Esophagus muscularis mucosa (tissue), 4 donors: Measurements from ENCODE around the gene PGBD5. TPM values are rescaled to one million over a fixed set of nuclear protein-coding genes. Genes with fewer than 3 reads are reported as not detected.
"Not testable (repeated sequence)": the region's sequence is repeated elsewhere in the genome, so short reads cannot be mapped to it uniquely, and the experiment has no call there.

ENCODE experiments used
- DNase-seq: peaks from one replicate; pipeline ENCODE4 v3.0.0-alpha.2; 2017; ENCODE audit errors: extremely low spot score
- H3K27ac ChIP-seq, 4 donors: fragments of 200-600 bp; sonication (generic); replicated peaks in 1 of 4; 1 replicate in 3 of 4; 2 replicates in 1 of 4; pipeline ENCODE4 v1.5.1; 2016 to 2019; ENCODE audit warnings: mild to moderate bottlenecking in 1 of 4
- H3K27me3 ChIP-seq, 4 donors: fragments of 200-600 bp; sonication (generic); one replicate each; pipeline versions ENCODE4 v1.5.1 to v1.6.0; 2016 to 2019
- H3K36me3 ChIP-seq, 4 donors: fragments of 200-600 bp; sonication (generic); one replicate each; pipeline ENCODE4 v1.5.1; 2016 to 2019
- H3K4me1 ChIP-seq, 4 donors: fragments of 200-600 bp; sonication (generic); one replicate each; pipeline ENCODE4 v1.5.1; 2016 to 2019
- H3K4me3 ChIP-seq, 4 donors: fragments of 200-600 bp; sonication (generic); 1 replicate in 2 of 4; 2 replicates in 2 of 4; pipeline ENCODE4 v1.5.1; 2016 to 2019; ENCODE audit warnings: mild to moderate bottlenecking in 4 of 4, moderate library complexity in 1 of 4
- H3K9me3 ChIP-seq, 4 donors: fragments of 200-600 bp; sonication (generic); 1 replicate in 3 of 4; 2 replicates in 1 of 4; pipeline ENCODE4 v1.5.1; 2016 to 2019
- EP300 ChIP-seq: sonication (generic); formaldehyde crosslinking; IDR thresholded peaks from one replicate; pipeline ENCODE4 v1.6.1; 2017; ENCODE audit warnings: antibody characterized with exemption
- POLR2A ChIP-seq: fragments of 450-650 bp; IDR thresholded peaks from one replicate; pipeline ENCODE4 v1.6.1; 2017; ENCODE audit warnings: antibody characterized with exemption, moderate library complexity, mild to moderate bottlenecking, low read depth
- POLR2AphosphoS5 ChIP-seq, 2 donors: sonication (generic); formaldehyde crosslinking; IDR thresholded peaks; one replicate each; pipeline ENCODE4 v1.6.1; 2017; ENCODE audit warnings: antibody characterized with exemption in 2 of 2
- WGBS: methylation state at CpG from one replicate; pipeline ENCODE4 v1.1.5; 2018; 5-methylcytosine and 5-hydroxymethylcytosine counted together
- intact Hi-C: fragments of 100-400 bp; cut with DNase I; formaldehyde crosslinking; loops from one replicate; pipeline ENCODE4 v1.15.1; 2023
- total RNA-seq, 4 donors: library from RNA; depleted of rRNA; stranded (reverse); fragments of >200 nt; gene quantifications; one replicate each; pipeline versions ENCODE4 v1.1.0 to v1.2.1, GENCODE V29; 2016
- TF ChIP-seq, protein P1 (sequence below), 3 experiments: fragments of 200-600 bp in 2 of 3; fragments of 450-650 bp in 1 of 3; sonication (generic) in 2 of 3; IDR thresholded peaks; one replicate each; pipeline ENCODE4 v1.5.1; 2017 to 2019; ENCODE audit warnings: antibody characterized with exemption in 3 of 3, mild to moderate bottlenecking in 2 of 3, moderate library complexity in 1 of 3

The PGBD5 gene
- total RNA-seq, 4 donors from 2014 or later: 0.19 to 1.2 (median 0.62) TPM

DNA sequence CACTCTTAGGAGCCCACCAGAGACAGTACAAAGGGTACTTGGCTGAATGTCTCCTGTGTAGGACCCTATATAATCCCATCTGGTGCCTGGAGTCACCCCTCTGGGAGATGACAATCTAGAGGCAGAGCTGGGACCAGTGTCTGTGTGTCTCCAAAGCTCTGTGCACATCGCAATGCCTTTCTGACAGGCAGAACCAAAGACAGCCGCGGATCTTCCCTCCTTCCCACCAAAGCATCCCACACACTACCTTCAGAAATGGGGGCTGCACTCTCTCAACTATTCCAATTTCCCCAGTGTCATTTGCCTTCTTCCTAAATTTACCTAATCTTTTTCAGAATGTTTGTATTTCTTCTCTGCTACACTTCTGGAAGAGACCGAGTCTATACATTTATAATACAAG is 12.0 kb downstream of the PGBD5 start:
- Histone ChIP-seq H3K4me1 (no peaks in the 10 kb centered on the region), H3K27ac (no peak overlapping the region), H3K27me3 (peaks cover 0 to 40% (median 0%) of the 10 kb centered on the region in 4 donors), H3K36me3 (no peaks in the 10 kb centered on the region), H3K9me3 (no peaks in the 10 kb centered on the region), H3K4me3 (no peak overlapping the region)
- TF ChIP-seq POLR2A (no peak), EP300 (no peak), POLR2AphosphoS5 (IDR thresholded peaks at IDR 0.05) (no peak)
- TF ChIP-seq, protein P1, sequence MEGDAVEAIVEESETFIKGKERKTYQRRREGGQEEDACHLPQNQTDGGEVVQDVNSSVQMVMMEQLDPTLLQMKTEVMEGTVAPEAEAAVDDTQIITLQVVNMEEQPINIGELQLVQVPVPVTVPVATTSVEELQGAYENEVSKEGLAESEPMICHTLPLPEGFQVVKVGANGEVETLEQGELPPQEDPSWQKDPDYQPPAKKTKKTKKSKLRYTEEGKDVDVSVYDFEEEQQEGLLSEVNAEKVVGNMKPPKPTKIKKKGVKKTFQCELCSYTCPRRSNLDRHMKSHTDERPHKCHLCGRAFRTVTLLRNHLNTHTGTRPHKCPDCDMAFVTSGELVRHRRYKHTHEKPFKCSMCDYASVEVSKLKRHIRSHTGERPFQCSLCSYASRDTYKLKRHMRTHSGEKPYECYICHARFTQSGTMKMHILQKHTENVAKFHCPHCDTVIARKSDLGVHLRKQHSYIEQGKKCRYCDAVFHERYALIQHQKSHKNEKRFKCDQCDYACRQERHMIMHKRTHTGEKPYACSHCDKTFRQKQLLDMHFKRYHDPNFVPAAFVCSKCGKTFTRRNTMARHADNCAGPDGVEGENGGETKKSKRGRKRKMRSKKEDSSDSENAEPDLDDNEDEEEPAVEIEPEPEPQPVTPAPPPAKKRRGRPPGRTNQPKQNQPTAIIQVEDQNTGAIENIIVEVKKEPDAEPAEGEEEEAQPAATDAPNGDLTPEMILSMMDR (IDR thresholded peaks at IDR 0.05): no peak
- 85% methylated on average over 4 of the region's 4 CpGs for WGBS
- no peak for DNase-seq
- intact Hi-C loops: no loop called here

DNA sequence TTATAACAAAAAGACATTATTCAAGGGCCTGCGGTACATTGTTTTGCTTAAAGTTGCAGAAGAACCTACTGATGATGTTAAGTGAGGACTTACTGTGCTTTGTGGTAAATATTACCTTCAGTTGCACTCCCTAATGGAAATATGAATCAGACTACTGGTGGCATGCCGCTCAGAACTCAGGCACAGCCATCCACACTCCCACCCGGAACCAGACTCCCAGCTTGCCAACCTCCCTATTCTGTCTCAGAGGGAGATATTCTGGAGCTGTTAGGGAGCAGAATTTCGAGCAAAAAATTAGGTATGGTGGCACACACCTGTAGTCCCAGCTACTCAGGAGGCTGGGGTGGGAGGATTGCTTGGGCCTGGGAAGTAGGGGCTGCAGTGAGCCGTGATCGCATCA is 13.1 kb downstream of the PGBD5 start:
- no peaks in the 10 kb centered on the region for H3K4me1 ChIP-seq
- no peaks in the 10 kb centered on the region for H3K36me3 ChIP-seq
- H3K27ac ChIP-seq: no peak overlapping the region
- intact Hi-C loops: no loop called here
- no peak overlapping the region for H3K4me3 ChIP-seq
- TF ChIP-seq EP300 (no peak), POLR2AphosphoS5 (IDR thresholded peaks at IDR 0.05) (no peak), POLR2A (no peak)
- TF ChIP-seq, protein P1 (IDR thresholded peaks at IDR 0.05): no peak
- H3K9me3 ChIP-seq: no peaks in the 10 kb centered on the region
- no peak for DNase-seq
- 92% methylated on average over 6 of the region's 6 CpGs for WGBS
- H3K27me3 ChIP-seq: peaks cover 0 to 30% (median 0%) of the 10 kb centered on the region in 4 donors

DNA sequence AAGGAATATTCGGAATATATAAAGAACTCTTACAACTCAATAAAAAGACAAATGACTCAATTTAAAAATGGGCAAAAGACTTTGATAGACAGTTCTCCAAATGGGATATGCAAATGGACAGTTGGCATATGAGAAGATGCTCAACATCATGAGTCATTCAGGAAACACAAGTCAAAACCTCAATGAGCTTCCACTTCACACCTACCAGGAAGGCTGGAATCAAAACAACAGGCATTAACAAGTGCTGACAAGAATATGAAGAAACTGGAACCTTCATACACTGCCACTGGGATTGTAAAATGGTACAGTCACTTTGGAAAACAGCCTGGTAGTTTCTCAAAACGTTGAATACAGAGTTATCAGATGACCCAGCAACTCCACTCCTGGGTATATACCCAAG is 17.2 kb downstream of the PGBD5 start:
- no peak for TF ChIP-seq EP300
- TF ChIP-seq, protein P1 (IDR thresholded peaks at IDR 0.05): no peak
- no peak for TF ChIP-seq POLR2A
- no peak for TF ChIP-seq POLR2AphosphoS5 (IDR thresholded peaks at IDR 0.05)
- peaks cover 0 to 11% (median 0%) of the 10 kb centered on the region in 4 donors for H3K27me3 ChIP-seq
- intact Hi-C loops: no loop called here

DNA sequence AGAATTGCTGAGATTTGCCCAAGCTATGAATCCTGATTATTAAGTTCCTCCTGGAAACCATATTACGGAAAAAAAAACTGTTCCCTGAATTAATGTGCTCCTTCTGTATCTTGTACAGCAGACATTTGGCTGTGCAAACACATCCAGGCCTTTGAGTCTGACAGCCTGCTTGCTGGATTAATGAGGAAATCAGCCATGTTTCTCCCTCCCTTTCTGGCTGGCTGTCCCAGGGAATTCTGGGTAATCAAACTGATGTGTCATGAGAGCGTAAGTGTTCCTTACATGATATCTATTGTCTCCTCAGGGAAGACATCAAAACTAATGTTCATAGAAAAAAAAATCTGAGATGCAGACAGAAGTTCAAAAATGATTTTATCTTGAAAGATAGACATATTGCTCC is 18.8 kb downstream of the PGBD5 start:
- TF ChIP-seq, protein P1 (IDR thresholded peaks at IDR 0.05): no peak
- 47% methylated on average over 2 of the region's 2 CpGs for WGBS
- Histone ChIP-seq H3K9me3 (no peaks in the 10 kb centered on the region), H3K27me3 (peaks cover 0 to 12% (median 0%) of the 10 kb centered on the region in 4 donors), H3K36me3 (no peaks in the 10 kb centered on the region), H3K27ac (no peak overlapping the region), H3K4me3 (no peak overlapping the region), H3K4me1 (no peaks in the 10 kb centered on the region)
- intact Hi-C loops: no loop called here
- DNase-seq: no peak

More for the DNA sequence above, 17.2 kb downstream of the PGBD5 start:
- DNase-seq: no peak
- Histone ChIP-seq H3K36me3 (no peaks in the 10 kb centered on the region), H3K9me3 (no peaks in the 10 kb centered on the region), H3K4me3 (no peak overlapping the region), H3K27ac (no peak overlapping the region), H3K4me1 (no peaks in the 10 kb centered on the region)
- 75% methylated on average over 2 of the region's 2 CpGs for WGBS

GRCh38 chr1:230406727-230407126 is 19.4 kb downstream of the PGBD5 start:
- H3K9me3 ChIP-seq, H3K4me1 ChIP-seq, DNase-seq, H3K36me3 ChIP-seq, H3K4me3 ChIP-seq, H3K27ac ChIP-seq, intact Hi-C loops: not testable (repeated sequence)
- H3K27me3 ChIP-seq: peaks cover 0 to 16% (median 0%) of the 10 kb centered on the region in 4 donors
- WGBS: 89% methylated on average over 11 of the region's 11 CpGs
